ENCODE results near the gene ROBO2.
A peak's percentile ranks its signal among the peaks of the same experiment; 100 is the strongest.

ROBO2 gene, protein sequence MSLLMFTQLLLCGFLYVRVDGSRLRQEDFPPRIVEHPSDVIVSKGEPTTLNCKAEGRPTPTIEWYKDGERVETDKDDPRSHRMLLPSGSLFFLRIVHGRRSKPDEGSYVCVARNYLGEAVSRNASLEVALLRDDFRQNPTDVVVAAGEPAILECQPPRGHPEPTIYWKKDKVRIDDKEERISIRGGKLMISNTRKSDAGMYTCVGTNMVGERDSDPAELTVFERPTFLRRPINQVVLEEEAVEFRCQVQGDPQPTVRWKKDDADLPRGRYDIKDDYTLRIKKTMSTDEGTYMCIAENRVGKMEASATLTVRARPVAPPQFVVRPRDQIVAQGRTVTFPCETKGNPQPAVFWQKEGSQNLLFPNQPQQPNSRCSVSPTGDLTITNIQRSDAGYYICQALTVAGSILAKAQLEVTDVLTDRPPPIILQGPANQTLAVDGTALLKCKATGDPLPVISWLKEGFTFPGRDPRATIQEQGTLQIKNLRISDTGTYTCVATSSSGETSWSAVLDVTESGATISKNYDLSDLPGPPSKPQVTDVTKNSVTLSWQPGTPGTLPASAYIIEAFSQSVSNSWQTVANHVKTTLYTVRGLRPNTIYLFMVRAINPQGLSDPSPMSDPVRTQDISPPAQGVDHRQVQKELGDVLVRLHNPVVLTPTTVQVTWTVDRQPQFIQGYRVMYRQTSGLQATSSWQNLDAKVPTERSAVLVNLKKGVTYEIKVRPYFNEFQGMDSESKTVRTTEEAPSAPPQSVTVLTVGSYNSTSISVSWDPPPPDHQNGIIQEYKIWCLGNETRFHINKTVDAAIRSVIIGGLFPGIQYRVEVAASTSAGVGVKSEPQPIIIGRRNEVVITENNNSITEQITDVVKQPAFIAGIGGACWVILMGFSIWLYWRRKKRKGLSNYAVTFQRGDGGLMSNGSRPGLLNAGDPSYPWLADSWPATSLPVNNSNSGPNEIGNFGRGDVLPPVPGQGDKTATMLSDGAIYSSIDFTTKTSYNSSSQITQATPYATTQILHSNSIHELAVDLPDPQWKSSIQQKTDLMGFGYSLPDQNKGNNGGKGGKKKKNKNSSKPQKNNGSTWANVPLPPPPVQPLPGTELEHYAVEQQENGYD (N-terminal part only)

DNA sequence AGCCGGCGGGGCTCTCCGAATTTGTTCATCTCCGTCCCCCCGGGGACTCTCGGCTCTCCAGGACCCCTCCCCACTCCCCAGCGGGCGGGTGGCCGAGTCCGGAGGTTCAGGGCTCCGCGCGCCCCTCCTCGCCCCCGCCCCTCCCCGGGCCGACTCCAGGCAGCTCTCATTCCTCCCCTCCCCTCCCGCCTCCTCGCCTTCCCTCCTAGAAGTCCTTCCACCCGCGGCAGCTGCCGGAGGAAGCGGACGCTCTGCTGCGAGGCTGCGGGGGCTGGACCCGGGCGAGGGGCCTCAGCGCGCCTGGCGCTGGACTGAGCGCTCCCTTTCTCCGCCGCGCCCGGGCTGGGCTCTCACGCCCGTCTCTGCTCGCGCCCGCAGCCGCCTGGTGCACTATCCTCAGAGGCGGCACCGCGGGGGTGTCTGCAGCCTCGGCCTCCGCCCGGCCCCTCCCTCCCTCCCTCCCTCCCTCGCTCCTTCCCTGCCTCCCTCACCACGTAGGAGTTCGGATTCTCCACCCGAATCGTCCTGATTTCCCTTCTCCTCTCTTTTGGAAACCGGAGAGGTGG lies at the start of gene ROBO2:
Gene ROBO2 (plus strand): TSS at position 494 of the 566 bp plus-strand sequence. CDS start 687 bp downstream, outside the sequence.
- DNase-seq, result peak; percentile 51 to 79 (median 76)

DNA sequence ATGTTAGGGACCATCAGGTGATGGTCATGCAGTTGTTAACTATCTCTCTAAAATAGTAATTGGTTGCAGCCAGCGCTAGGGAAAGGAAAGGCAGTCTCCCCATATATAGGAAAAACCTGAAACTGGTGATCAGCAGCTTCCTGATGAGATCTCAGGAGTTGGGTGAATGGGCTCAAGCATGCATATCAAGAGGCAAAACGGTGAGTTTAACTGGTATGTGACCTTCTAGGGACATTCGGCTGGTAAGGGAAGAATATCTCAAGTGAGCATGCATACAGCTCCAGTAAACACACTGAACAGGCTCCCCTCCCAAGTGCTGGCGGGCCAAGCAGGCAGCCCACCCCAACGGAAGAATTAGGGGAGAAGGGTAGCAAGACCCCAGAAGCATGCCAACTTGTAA lies 49.3 kb upstream of the ROBO2 start:
- no peak for DNase-seq

DNA sequence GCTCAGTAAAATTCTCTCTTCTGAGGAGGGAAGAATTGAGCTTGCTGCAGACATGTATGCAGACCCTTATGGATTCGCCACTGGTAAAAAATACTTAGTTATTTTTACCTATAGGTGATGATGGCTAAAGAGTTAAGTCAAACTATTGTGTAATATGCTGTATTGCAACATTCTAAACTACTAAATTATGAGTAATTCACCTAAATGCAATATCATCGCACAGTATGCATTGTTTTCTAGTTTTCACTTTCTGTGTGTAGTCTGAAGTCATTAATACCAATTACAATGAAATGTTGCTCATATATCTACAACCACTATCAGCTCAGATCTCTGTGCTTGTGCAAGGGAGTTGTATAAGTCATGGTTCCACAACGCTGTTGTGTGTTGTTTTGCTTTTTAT lies 48.7 kb upstream of the ROBO2 start:
- DNase-seq, result no peak

DNA sequence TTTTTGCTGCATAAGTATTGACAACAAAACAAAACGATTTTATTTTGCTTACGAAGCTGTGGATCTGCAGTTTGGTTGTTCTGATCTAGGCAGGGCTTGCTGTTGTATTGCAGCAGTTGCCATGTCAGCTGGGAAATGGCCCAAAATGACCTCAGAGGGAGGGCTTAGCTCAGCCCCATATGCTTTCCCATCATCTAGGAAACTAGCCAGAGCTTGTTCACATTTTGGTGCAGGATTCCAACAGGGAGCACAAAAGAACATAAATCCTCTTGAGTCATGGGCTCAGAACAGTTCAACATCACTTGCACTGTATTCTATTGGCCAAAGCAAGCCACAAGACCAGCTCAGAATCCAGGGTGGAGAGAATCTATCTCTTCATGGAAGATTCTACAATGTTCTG lies 42.2 kb upstream of the ROBO2 start:
- no peak for DNase-seq

DNA sequence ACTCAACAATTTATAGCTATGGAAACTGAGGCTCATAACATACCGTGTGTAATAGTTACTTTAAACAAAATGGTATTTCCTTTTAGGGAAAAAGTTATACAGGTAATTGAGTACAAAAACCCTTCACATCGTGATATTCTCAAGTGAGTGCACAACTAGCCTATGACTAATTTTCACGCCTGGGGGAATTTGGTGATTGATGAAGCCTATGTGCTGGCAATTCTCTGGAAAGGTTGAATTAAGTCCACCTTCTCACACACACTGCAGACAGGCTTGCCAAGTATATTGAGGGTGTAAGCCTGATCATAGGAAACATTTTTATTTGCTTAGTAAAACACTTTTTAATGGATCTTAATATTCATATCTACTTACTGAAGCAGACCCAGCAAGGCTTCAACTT lies 41.3 kb upstream of the ROBO2 start:
- peak in 1 of 3 experiments; percentile 1 for DNase-seq

DNA sequence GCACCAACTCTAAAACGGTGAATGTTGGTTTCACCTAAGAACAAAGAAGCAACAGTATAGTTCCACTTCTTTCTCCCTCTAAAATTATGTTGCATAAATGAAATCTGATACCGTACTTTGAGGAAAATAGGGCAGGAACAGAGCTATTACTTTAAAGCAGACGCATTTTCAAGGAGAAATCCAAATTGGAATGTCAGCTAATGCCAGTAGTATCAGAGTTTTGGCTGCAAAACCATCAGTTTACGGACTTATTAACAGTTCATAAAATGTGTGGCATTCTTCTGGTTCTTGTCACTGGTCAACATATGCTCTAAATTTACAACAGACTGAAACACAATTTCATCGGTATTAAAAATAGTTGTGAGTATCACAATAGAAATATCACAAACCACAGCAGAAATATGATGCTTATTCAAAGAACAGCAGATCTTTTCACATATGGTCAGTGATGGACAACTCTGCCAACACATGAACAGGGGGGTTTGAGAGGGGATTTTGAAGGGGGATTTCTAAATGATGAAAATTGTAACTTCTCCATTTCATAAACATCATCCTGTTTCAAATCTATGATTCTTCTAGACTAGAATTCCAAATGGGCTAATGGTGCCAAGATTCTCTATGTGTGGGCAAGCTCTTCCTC lies 38.7 kb upstream of the ROBO2 start:
- DNase-seq, result no peak

DNA sequence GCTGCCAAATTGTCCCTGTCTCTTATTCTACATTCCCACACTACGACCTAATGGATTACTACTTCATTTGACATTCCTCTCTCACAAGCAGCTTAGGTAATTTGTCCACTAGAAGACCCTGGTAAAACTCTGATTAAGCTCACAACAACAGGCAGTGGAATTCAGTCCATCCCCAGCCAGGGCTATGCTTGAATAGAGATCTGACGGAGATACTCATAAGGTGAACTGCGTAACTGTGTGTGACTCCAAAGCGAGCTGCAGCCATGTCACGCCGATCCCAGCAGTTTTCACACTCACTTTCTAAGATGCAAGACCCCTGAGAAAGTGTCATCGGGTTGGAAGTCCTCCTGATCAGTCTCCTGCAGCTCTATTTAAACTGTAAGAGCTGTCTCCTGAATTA lies 25.7 kb upstream of the ROBO2 start:
- no peak for DNase-seq

DNA sequence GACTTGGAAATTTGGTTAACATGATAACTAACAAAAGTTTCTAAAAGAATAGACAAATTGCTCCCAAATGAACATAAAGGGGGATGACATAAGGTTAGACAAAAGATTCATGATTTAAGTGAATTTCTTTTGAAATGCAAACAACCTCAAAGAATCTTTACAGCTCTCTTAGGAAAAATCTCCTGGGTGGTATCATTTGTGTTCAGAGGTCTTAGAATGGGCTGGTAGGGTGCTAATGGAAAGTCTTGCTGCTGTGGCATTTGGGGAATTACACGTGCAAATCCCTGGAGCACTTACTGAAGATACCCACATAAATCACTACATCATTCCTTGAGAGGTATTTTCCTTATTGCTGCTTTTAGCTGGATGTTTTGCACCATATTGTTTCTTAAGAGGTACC lies 14.4 kb upstream of the ROBO2 start:
- no peak for DNase-seq

DNA sequence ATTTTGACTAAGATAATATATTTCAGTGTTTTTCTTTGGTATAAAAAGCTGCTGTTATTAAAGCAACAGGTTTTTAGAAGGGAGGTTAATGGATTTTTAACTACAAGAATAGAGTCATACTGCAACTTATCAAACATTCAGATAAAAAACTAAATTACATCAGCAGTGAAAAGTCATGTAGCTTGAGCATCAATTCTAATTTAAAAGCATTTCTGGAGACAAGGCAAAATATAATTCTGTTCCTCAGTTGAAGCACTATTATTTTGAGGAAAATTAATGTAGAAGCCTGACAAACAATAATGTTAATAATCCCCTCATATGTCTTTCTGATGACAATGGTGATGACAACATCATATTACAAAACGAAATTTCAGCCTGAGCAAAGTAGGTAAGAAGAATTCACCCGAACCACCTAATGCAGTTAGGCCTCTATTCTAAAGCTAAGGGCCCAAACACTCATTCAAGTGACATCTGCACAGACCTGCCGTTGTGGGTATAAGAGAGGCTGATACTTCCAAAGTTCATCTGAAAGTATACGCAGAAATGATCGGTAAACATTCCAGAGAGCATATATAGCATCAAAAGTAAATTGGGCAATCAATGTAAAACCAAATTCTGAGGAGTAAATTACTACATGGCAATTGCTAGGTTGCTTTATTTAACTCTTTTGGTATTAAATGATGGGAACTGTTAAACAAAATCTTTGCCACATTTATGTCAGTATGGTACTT lies 12.8 kb upstream of the ROBO2 start:
- DNase-seq, result no peak

DNA sequence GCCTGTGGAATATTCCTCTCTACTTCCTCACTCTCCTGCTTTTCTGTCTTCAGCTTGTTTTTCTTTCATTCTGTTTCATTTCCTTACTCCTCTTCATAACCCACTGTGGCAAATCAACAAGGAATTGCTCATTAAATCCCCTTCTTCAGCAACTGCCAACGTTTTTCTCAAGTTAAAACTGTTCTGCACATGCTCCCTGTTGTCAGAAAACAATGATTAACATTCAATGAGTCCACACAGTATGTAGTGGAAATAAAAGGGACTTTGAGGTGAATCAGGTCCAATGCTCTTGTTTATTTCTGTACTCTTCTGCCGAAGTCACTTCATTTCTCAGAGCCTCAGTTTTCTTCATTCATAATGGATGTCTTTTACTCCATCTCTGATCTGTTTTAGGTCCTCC lies 11.9 kb upstream of the ROBO2 start:
- DNase-seq, result no peak

DNA sequence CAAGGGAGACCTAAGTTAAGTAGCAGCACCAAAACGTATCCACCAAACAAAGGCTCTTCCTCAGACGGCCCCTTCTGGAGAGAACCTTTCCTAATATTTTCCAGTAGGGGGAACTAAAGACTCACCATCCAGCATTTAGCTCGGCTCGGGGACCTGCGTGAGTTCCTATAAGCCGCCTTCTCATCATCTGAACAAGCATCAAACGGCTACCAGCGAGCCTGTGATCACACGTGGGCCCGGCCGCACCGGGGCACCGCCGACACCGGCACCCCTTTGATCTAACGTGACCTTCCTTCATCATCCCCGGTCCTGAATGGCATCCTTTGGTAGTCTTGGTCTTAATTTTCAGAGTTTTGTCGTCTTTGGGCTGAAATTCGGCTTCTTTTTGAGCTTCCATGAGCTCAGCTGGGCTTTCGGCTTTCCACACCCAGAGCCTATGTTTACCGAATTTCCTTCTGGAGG lies 1.4 kb upstream of the ROBO2 start:
- DNase-seq, result peak; percentile 71 to 93 (median 73)

DNA sequence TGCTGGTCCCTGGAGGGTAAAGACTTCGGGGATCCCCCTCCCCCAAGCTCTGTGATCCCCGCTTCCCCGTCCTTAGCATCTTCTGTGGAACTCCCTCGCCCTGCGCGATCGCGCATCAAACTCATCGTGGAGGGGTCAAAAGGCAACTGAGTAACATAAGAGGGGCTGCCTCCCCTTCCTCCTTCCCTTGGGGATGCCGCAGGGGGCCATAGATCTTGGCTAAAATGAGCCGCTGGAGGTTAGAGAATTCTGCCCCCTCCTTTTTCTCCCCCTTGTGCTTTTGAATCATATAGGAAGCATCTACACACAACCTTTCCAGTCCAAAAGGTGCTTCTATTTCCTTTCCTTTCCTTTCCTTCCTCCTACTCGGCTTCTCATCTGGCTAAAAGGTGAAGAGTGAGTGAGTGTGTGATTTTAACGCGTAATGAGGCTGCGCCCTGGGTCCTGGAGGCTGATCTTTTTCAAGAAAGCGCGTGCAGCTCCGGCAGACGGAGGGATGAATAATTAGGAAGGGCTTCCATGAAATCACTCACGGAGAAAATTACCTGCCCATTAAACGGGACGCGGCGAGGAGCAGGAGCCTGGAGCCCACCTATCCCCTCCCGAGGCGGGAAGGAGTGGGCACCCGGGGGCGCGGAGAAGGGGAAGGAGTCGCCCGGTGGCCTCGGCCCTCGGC lies 831 bp upstream of the ROBO2 start:
- peak; percentile 50 to 82 (median 71) for DNase-seq

DNA sequence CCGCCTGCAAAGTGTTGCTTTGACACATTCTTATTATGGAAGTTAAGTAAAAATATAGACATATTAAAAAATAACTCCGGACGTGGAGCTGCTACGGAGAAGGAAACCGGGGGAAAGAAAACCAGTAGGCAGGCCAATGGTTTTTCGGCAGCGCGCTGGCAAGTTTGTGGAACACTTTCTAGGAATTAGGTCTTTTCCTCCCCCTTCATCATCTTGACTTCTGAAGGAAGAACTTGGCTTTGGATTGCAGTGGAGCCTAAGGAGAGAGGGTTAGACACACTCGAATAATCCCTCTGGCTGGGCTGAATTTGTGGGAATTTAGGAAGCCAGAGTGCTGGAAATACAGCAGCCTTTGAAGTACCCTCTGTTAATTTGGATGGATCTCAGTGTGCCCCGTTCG lies 317 bp downstream of the ROBO2 start:
- DNase-seq, result no peak

DNA sequence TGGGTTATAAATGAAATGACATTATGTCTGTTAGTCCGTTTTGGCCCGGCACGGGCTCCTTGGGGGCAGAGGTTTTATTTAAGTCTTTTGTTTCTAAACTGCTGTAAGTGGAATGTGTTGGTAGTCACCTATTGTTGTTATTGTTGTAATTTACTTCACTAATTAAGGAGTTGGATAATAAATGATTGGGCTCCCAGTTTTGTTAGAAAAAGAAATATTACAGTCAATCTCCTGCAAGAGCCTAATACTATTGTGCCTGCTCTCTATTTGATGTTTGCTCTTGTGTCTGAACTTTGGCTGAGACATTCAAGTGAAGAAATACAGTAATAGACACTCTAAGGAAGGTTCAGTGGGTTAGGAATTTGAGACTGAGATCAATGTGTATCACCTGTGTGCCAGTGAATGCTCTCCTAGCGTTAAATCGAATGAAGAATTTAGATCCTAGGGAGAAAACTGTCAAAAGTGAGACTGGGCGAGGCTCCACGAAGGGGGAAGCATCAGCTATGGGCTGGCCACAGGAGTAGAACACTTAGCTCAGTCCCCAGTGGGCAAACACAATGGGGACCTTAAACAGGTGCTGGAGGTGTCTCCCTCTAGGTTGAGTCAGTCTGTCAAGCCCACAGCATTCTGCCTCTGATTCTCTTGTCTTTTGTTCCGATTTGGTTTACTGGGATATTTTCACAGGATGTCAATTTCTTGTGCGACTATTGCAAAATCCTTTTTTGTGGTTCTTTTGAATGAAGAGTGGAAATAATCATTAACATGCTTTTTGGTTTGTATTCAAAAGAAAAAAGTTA lies 1.2 kb downstream of the ROBO2 start:
- peak in 1 of 3 experiments; percentile 33 for DNase-seq

DNA sequence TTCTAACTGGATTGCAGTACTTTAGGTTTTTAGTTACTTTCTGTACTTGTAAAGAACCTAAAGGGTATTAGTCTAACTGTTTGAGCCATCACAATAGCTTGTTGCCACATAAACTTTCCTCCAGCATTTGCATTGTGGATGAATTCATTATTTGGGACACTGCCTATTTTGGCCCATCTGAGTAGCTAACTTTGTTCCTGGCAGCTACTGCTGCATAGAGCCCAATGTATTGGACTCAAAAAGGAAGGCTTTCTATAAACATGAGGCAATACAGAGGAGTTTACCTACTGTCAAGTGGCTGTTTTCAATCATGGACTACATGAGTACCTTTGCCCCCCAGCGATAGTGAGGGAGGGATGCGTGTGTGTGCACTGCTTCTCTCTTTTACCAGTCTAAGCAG lies 1.9 kb downstream of the ROBO2 start:
- peak in 2 of 3 experiments; percentile 3 to 47 for DNase-seq

DNA sequence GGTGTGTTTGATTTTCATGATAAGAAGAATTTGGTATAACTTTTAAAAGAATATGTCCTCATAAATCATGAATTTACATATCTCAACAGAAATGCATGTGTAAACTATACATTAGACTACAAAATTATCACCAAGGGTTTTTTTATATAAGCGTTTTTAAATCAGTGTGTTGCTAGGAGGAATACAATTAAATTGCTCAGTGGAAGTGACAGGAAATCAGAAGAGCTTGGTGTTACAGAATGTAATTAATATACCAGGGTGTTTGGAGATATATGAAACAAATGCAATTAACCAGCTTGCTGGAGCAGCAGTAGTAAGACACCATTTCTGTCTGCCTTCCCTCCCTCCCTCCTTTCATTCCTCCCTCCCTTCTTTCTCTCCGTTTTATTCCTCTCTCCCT lies 2.4 kb downstream of the ROBO2 start:
- DNase-seq, result peak in 1 of 3 experiments; percentile 47

DNA sequence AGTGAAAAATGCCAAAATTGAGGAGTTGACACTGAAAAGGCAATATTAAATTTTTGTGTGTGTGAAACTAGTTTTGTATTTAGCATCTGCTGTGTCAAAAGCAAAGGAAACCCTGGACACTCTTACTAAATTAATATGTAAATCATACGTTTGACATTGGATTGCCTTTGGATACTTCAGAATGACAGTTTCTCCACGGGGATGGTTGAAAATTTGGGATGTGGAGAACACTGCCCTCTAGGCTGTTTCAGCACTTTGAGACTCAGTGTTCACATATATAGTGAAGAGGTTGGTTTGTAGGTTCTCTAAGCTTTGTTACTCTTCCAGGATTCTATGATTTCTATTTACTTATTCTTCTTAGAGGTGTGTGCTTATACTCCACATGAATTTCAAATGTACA lies 3.0 kb downstream of the ROBO2 start:
- DNase-seq, result peak in 1 of 3 experiments; percentile 14

DNA sequence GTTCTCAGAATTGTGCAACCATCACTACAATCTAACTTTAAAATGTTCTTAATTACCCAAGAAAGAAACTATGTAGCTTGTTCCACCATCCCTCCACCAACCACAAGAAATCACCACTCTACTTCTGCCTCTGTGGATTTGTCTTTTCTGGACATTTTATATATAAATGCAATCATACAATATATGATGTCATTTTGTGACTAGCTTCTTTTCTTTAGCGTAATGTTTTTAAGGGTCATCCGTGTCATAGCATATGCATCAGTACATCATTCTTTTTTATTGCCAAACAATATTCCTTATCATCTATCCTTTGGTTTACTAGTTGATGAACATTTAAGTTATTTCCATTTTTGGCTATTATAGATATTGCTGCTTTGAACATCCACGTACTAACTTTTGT lies 5.8 kb downstream of the ROBO2 start:
- no peak for DNase-seq

DNA sequence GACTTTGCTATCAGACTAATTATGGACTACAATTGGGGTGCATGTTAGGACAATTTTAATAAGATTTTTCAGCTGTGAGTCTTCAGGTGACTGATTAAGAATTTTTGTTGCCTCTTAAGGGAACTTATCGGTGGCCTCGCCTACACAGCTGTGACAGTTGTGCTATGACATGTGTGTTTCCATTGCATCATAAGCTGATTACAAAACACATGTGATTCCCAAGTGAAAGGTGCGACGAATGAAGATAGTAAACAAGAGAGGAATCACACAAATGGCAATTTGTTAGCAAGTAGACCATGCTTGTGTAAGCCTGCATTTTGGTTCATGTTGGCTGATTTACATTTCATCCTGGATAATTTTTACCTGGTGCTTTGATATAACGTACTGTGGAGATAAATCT lies 8.3 kb downstream of the ROBO2 start:
- DNase-seq, result no peak

DNA sequence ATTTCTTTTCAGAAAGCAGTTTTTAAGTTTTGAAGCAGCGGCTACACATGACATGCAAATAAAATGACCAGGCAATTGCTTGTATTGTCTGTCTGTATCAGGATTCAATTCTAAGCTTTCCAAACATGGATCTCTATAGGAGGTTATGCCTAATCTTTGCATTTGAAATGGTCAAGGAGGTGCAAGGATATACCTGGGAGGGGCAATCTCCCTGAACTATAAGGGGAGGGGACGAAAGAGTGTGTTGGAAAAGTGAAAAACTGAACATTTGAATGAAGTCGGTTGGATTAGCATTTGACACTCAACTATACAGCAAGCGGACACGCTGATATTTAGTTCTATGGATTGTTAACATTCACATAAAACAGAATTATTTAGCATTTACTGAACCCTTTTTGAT lies 11.7 kb downstream of the ROBO2 start:
- DNase-seq, result no peak

Data from NCI-H1417 (cell line).